K562 (cell line): ENCODE data around the gene LGI4.

ENCODE experiments used
- POLR2AphosphoS5 ChIP-seq: IDR thresholded peaks from 2 replicates; pipeline ENCODE4 v1.6.1; 2011; ENCODE audit warnings: mild to moderate bottlenecking, low read depth, low read length, moderate library complexity; ENCODE audit not compliant: control insufficient read depth, insufficient read depth
- TARDBP ChIP-seq: fragments of 450-650 bp; IDR thresholded peaks from 2 replicates; pipeline ENCODE4 v1.6.1; 2016
- ZBED1 ChIP-seq: IDR thresholded peaks from 2 replicates; pipeline ENCODE4 v1.6.1; 2014
- TF ChIP-seq, protein P1 (sequence below): sonication (generic); formaldehyde crosslinking; IDR thresholded peaks from 2 replicates; pipeline ENCODE4 v1.9.0; 2022; ENCODE audit warnings: mild to moderate bottlenecking, missing genetic modification reagents
- TF ChIP-seq, protein P2 (sequence below): fragments of 250-450 bp; sonication (Bioruptor Pico); IDR thresholded peaks from 2 replicates; pipeline ENCODE4 v1.4.0; 2020; ENCODE audit warnings: borderline replicate concordance
- TF ChIP-seq, protein P3 (sequence below): fragments of 250-450 bp; sonication (Bioruptor Pico); IDR thresholded peaks from 2 replicates; pipeline ENCODE4 v1.4.0; 2020; ENCODE audit warnings: mild to moderate bottlenecking, moderate library complexity, borderline replicate concordance

- TF ChIP-seq POLR2AphosphoS5 (peak; percentile 82), TARDBP (peak; percentile 74), ZBED1 (no peak)
- TF ChIP-seq, protein P1, sequence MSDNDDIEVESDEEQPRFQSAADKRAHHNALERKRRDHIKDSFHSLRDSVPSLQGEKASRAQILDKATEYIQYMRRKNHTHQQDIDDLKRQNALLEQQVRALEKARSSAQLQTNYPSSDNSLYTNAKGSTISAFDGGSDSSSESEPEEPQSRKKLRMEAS, result peak; percentile 63; the same call in 1 of the 2 replicates
- TF ChIP-seq, protein P2, sequence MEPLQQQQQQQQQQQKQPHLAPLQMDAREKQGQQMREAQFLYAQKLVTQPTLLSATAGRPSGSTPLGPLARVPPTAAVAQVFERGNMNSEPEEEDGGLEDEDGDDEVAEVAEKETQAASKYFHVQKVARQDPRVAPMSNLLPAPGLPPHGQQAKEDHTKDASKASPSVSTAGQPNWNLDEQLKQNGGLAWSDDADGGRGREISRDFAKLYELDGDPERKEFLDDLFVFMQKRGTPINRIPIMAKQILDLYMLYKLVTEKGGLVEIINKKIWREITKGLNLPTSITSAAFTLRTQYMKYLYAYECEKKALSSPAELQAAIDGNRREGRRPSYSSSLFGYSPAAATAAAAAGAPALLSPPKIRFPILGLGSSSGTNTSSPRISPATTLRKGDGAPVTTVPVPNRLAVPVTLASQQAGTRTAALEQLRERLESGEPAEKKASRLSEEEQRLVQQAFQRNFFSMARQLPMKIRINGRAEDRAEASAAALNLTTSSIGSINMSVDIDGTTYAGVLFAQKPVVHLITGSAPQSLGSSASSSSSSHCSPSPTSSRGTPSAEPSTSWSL (CRISPR knock-in tag), result no peak
- TF ChIP-seq, protein P3, sequence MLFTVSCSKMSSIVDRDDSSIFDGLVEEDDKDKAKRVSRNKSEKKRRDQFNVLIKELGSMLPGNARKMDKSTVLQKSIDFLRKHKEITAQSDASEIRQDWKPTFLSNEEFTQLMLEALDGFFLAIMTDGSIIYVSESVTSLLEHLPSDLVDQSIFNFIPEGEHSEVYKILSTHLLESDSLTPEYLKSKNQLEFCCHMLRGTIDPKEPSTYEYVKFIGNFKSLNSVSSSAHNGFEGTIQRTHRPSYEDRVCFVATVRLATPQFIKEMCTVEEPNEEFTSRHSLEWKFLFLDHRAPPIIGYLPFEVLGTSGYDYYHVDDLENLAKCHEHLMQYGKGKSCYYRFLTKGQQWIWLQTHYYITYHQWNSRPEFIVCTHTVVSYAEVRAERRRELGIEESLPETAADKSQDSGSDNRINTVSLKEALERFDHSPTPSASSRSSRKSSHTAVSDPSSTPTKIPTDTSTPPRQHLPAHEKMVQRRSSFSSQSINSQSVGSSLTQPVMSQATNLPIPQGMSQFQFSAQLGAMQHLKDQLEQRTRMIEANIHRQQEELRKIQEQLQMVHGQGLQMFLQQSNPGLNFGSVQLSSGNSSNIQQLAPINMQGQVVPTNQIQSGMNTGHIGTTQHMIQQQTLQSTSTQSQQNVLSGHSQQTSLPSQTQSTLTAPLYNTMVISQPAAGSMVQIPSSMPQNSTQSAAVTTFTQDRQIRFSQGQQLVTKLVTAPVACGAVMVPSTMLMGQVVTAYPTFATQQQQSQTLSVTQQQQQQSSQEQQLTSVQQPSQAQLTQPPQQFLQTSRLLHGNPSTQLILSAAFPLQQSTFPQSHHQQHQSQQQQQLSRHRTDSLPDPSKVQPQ (CRISPR knock-in tag), result no peak
Observed at GRCh38 chr19:35154525-35155406, 19.9 kb upstream of the LGI4 start, which contains the start of gene FXYD5.
